ENCODE measurements around the gene ACOX3. TPM values are rescaled to one million over a fixed set of nuclear protein-coding genes. Genes with fewer than 3 reads are reported as not detected.

Gene ACOX3
- total RNA-seq, 1 experiment from 2014 or later: 11.0 TPM

- CTCF ChIA-PET: no interaction called here
- peaks cover 12% of the 10 kb centered on the region for H3K4me1 Mint-ChIP-seq (ENCODE audit: low read depth, unreplicated experiment)
- no TSS peak for BruUV-seq (replicated peaks)
- no peak overlapping the region for H3K27ac Mint-ChIP-seq (ENCODE audit: unreplicated experiment)
- peaks cover 4% of the 10 kb centered on the region for H3K36me3 Mint-ChIP-seq (ENCODE audit: insufficient read depth, unreplicated experiment)
- no peaks in the 10 kb centered on the region for H3K27me3 Mint-ChIP-seq (ENCODE audit: unreplicated experiment)
- no peaks in the 10 kb centered on the region for H3K9me3 Mint-ChIP-seq (ENCODE audit: low read depth, unreplicated experiment)
- no peak for TF ChIP-seq CTCF (IDR thresholded peaks at IDR 0.05; ENCODE audit: unreplicated experiment)
- intact Hi-C loops (cut with micrococcal nuclease; ENCODE audit: unreplicated experiment): no loop called here
- H3K4me3 Mint-ChIP-seq (ENCODE audit: low read depth, unreplicated experiment): no peak overlapping the region
- no peak for DNase-seq
Measured at GRCh38 chr4:8318509-8318908, 122.0 kb downstream of the ACOX3 start.

GRCh38 chr4:8317474-8317873 is 123.0 kb downstream of the ACOX3 start:
- H3K27ac Mint-ChIP-seq (ENCODE audit: unreplicated experiment): no peak overlapping the region
- H3K27me3 Mint-ChIP-seq (ENCODE audit: unreplicated experiment): no peaks in the 10 kb centered on the region
- TF ChIP-seq CTCF (IDR thresholded peaks at IDR 0.05; ENCODE audit: unreplicated experiment): no peak
- no peaks in the 10 kb centered on the region for H3K9me3 Mint-ChIP-seq (ENCODE audit: low read depth, unreplicated experiment)
- no peak overlapping the region for H3K4me3 Mint-ChIP-seq (ENCODE audit: low read depth, unreplicated experiment)
- no peak for DNase-seq
- CTCF ChIA-PET: no interaction called here
- intact Hi-C loops (cut with micrococcal nuclease; ENCODE audit: unreplicated experiment): no loop called here
- peaks cover 12% of the 10 kb centered on the region for H3K4me1 Mint-ChIP-seq (ENCODE audit: low read depth, unreplicated experiment)
- H3K36me3 Mint-ChIP-seq (ENCODE audit: insufficient read depth, unreplicated experiment): peaks cover 4% of the 10 kb centered on the region
- BruUV-seq (replicated peaks): no TSS peak

GRCh38 chr4:8316911-8317351 is 123.6 kb downstream of the ACOX3 start:
- CTCF ChIA-PET: no interaction called here
- no peak overlapping the region for H3K4me3 Mint-ChIP-seq (ENCODE audit: low read depth, unreplicated experiment)
- TF ChIP-seq CTCF (IDR thresholded peaks at IDR 0.05; ENCODE audit: unreplicated experiment): no peak

More at GRCh38 chr4:8316911-8317351, 123.6 kb downstream of the ACOX3 start:
- intact Hi-C loops (cut with micrococcal nuclease; ENCODE audit: unreplicated experiment): no loop called here
- peaks cover 4% of the 10 kb centered on the region for H3K36me3 Mint-ChIP-seq (ENCODE audit: insufficient read depth, unreplicated experiment)
- H3K9me3 Mint-ChIP-seq (ENCODE audit: low read depth, unreplicated experiment): no peaks in the 10 kb centered on the region
- H3K27ac Mint-ChIP-seq (ENCODE audit: unreplicated experiment): no peak overlapping the region
- peaks cover under 1% of the 10 kb centered on the region for H3K27me3 Mint-ChIP-seq (ENCODE audit: unreplicated experiment)
- no peak for DNase-seq
- H3K4me1 Mint-ChIP-seq (ENCODE audit: low read depth, unreplicated experiment): peaks cover 12% of the 10 kb centered on the region
- no TSS peak for BruUV-seq (replicated peaks)

Other genes with a start within 250 kb of the ACOX3 start
- gene SH3TC1, start 241.4 kb downstream of the ACOX3 start, total RNA-seq (2022): 7.8 and 10.8 TPM in 2 replicates
- gene HTRA3, start 171.0 kb downstream of the ACOX3 start, total RNA-seq (2022): not detected in 2 replicates
- gene TRMT44, start 54 bp upstream of the ACOX3 start, total RNA-seq (2022): 21.5 and 37.6 TPM in 2 replicates
- gene GPR78, start 139.7 kb upstream of the ACOX3 start, total RNA-seq (2022): 0.20 TPM in 1 of 2 replicates, not detected in the other
- not detected in 2 replicates for gene CPZ, start 152.0 kb upstream of the ACOX3 start, total RNA-seq (2022)